HepG2 (cell line): ENCODE measurements around the gene MEAK7.

Source experiments
- AGO2 ChIP-seq: fragments of 200-400 bp; formaldehyde crosslinking; optimal IDR thresholded peaks from 2 replicates; pipeline ENCODE3; 2017; ENCODE audit warnings: mild to moderate bottlenecking, low read depth, low read length, moderate library complexity
- EZH2 ChIP-seq: conservative IDR thresholded peaks from 2 replicates; pipeline ENCODE4 v1.6.1; 2012; ENCODE audit warnings: mild to moderate bottlenecking, low read depth, low read length, moderate library complexity
- HMG20B ChIP-seq: conservative IDR thresholded peaks from 2 replicates; pipeline ENCODE4 v1.6.1; 2016; ENCODE audit warnings: missing genetic modification reagents, missing compliant biosample characterization
- NFIC ChIP-seq: IDR thresholded peaks from 2 replicates; pipeline ENCODE4 v1.6.1; 2012; ENCODE audit warnings: mild to moderate bottlenecking, low read length, inconsistent platforms
- NR3C1 ChIP-seq: sonication (generic); formaldehyde crosslinking; IDR thresholded peaks from 2 replicates; pipeline ENCODE4 v1.4.0; 2020; ENCODE audit warnings: missing genetic modification reagents
- RXRB ChIP-seq: IDR thresholded peaks from 2 replicates; pipeline ENCODE4 v1.6.1; 2016; ENCODE audit warnings: borderline replicate concordance, missing genetic modification reagents, missing compliant biosample characterization
- SMAD9 ChIP-seq: sonication (generic); formaldehyde crosslinking; IDR thresholded peaks from 2 replicates; pipeline ENCODE4 v1.5.1; 2020; ENCODE audit warnings: mild to moderate bottlenecking, missing genetic modification reagents
- ZNF619 ChIP-seq: sonication (generic); formaldehyde crosslinking; IDR thresholded peaks from 2 replicates; pipeline ENCODE4 v1.4.0; 2020; ENCODE audit warnings: mild to moderate bottlenecking, missing genetic modification reagents
- ZNF777 ChIP-seq: sonication (generic); formaldehyde crosslinking; IDR thresholded peaks from 2 replicates; pipeline ENCODE4 v1.4.0; 2020; ENCODE audit warnings: missing genetic modification reagents
- ZNF839 ChIP-seq: sonication (generic); formaldehyde crosslinking; IDR thresholded peaks from 2 replicates; pipeline ENCODE4 v1.4.0; 2020; ENCODE audit warnings: missing genetic modification reagents, mild to moderate bottlenecking, borderline replicate concordance
- TF ChIP-seq, protein P1 (sequence below): sonication (generic); formaldehyde crosslinking; IDR thresholded peaks from 2 replicates; pipeline ENCODE4 v1.5.0; 2020; ENCODE audit warnings: mild to moderate bottlenecking, missing genetic modification reagents, moderate library complexity
- TF ChIP-seq, protein P2 (sequence below): sonication (generic); formaldehyde crosslinking; conservative IDR thresholded peaks from 2 replicates; pipeline ENCODE4 v1.4.0; 2020; ENCODE audit warnings: missing genetic modification reagents
- TF ChIP-seq, protein P3 (sequence below): sonication (generic); formaldehyde crosslinking; IDR thresholded peaks from 2 replicates; pipeline ENCODE4 v1.4.0; 2020; ENCODE audit warnings: mild to moderate bottlenecking, low read depth, missing genetic modification reagents

DNA sequence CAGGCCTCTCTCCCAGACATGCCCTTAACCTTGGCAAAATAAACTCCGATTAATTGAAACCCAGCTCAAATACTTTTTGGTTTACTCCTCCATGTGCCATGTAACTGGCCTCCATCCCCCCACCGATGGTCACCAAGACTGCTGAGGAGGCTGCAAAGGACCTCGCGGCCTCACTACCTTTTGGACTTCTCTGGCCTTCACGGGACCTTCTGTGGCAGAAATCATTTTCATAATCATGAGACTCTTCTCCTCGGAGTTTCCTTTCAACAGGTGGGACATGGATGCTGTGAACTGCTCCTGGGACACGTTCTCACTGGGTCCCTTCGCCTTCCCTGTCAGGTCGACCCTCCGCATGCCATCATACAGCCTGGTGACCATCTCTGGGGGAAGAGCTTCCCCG, 9.0 kb downstream of the MEAK7 start:
- TF ChIP-seq HMG20B (no peak), RXRB (no peak), SMAD9 (CRISPR knock-in tag) (no peak), EZH2 (no peak), NR3C1 (no peak), AGO2 (no peak), ZNF619 (CRISPR knock-in tag) (no peak), ZNF777 (CRISPR knock-in tag) (no peak), ZNF839 (CRISPR knock-in tag) (no peak), NFIC (no peak)
- TF ChIP-seq, protein P1, sequence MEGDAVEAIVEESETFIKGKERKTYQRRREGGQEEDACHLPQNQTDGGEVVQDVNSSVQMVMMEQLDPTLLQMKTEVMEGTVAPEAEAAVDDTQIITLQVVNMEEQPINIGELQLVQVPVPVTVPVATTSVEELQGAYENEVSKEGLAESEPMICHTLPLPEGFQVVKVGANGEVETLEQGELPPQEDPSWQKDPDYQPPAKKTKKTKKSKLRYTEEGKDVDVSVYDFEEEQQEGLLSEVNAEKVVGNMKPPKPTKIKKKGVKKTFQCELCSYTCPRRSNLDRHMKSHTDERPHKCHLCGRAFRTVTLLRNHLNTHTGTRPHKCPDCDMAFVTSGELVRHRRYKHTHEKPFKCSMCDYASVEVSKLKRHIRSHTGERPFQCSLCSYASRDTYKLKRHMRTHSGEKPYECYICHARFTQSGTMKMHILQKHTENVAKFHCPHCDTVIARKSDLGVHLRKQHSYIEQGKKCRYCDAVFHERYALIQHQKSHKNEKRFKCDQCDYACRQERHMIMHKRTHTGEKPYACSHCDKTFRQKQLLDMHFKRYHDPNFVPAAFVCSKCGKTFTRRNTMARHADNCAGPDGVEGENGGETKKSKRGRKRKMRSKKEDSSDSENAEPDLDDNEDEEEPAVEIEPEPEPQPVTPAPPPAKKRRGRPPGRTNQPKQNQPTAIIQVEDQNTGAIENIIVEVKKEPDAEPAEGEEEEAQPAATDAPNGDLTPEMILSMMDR (CRISPR knock-in tag): no peak
- TF ChIP-seq, protein P2, sequence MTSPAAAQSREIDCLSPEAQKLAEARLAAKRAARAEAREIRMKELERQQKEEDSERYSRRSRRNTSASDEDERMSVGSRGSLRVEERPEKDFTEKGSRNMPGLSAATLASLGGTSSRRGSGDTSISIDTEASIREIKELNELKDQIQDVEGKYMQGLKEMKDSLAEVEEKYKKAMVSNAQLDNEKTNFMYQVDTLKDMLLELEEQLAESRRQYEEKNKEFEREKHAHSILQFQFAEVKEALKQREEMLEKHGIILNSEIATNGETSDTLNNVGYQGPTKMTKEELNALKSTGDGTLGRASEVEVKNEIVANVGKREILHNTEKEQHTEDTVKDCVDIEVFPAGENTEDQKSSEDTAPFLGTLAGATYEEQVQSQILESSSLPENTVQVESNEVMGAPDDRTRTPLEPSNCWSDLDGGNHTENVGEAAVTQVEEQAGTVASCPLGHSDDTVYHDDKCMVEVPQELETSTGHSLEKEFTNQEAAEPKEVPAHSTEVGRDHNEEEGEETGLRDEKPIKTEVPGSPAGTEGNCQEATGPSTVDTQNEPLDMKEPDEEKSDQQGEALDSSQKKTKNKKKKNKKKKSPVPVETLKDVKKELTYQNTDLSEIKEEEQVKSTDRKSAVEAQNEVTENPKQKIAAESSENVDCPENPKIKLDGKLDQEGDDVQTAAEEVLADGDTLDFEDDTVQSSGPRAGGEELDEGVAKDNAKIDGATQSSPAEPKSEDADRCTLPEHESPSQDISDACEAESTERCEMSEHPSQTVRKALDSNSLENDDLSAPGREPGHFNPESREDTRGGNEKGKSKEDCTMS (CRISPR knock-in tag): no peak
- TF ChIP-seq, protein P3, sequence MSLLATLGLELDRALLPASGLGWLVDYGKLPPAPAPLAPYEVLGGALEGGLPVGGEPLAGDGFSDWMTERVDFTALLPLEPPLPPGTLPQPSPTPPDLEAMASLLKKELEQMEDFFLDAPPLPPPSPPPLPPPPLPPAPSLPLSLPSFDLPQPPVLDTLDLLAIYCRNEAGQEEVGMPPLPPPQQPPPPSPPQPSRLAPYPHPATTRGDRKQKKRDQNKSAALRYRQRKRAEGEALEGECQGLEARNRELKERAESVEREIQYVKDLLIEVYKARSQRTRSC (CRISPR knock-in tag): no peak
